Uterus (tissue), 4 donors: Measurements from ENCODE around the gene EGLN2. TPM values are rescaled to one million over a fixed set of nuclear protein-coding genes. Genes with fewer than 3 reads are reported as not detected.
A peak's percentile ranks its signal among the peaks of the same experiment; 100 is the strongest.

ENCODE experiments used
- DNase-seq, 2 donors: peaks; one replicate each; pipeline ENCODE4 v3.0.0-alpha.2; 2019 to 2020
- H3K27ac ChIP-seq, 2 donors: fragments of 200-600 bp; sonication (generic); 1 replicate in 1 of 2; 2 replicates in 1 of 2; pipeline ENCODE4 v1.5.1; 2016 to 2018
- H3K27me3 ChIP-seq, 2 donors: fragments of 200-600 bp; sonication (generic); one replicate each; pipeline ENCODE4 v1.5.1; 2018 to 2019; ENCODE audit warnings: control low read depth in 1 of 2
- H3K36me3 ChIP-seq, 2 donors: fragments of 200-600 bp; sonication (generic); one replicate each; pipeline ENCODE4 v1.5.1; 2019; ENCODE audit warnings: control low read depth in 1 of 2
- H3K4me1 ChIP-seq, 2 donors: fragments of 200-600 bp; sonication (generic); one replicate each; pipeline ENCODE4 v1.5.1; 2018 to 2019; ENCODE audit warnings: control low read depth in 1 of 2
- H3K4me3 ChIP-seq, 2 donors: fragments of 200-600 bp; sonication (generic); 1 replicate in 1 of 2; 2 replicates in 1 of 2; pipeline ENCODE4 v1.5.1; 2018 to 2019; ENCODE audit warnings: mild to moderate bottlenecking in 1 of 2
- H3K9me3 ChIP-seq, 2 donors: fragments of 200-600 bp; sonication (generic); one replicate each; pipeline ENCODE4 v1.5.1; 2019; ENCODE audit warnings: control low read depth in 1 of 2
- CTCF ChIP-seq, 4 experiments: fragments of 200-600 bp in 2 of 4; fragments of 450-650 bp in 2 of 4; sonication (generic) in 2 of 4; IDR thresholded peaks; one replicate each; pipeline ENCODE4 v1.5.1; 2016 to 2019; ENCODE audit warnings: antibody characterized with exemption in 4 of 4, mild to moderate bottlenecking in 2 of 4, moderate library complexity in 1 of 4
- POLR2A ChIP-seq, 2 donors: fragments of 450-650 bp; IDR thresholded peaks; one replicate each; pipeline ENCODE4 v1.6.1; 2016; ENCODE audit warnings: antibody characterized with exemption in 2 of 2, mild to moderate bottlenecking in 1 of 2, moderate library complexity in 1 of 2
- intact Hi-C: fragments of 100-400 bp; cut with DNase I; formaldehyde crosslinking; loops from one replicate; pipeline ENCODE4 v1.15.1; 2023; ENCODE audit warnings: low total_unique reads
- total RNA-seq, 4 donors: library from RNA; depleted of rRNA in 3 of 4; stranded (reverse); fragments of >200 nt in 3 of 4; gene quantifications; one replicate each; pipeline versions ENCODE4 v1.1.0 to v1.2.4, GENCODE V29; 2014 to 2023
- donor health status: DM: yes; HTN: yes; CAD: no.

The EGLN2 gene
- total RNA-seq, 4 donors from 2014 or later = 33.2 to 164 (median 78.1) TPM

GRCh38 chr19:40785526-40785925, 13.5 kb upstream of the EGLN2 start:
- intact Hi-C loops = no loop called here
- Histone ChIP-seq H3K4me1 (no peaks in the 10 kb centered on the region), H3K27me3 (no peaks in the 10 kb centered on the region), H3K36me3 (no peaks in the 10 kb centered on the region), H3K9me3 (no peaks in the 10 kb centered on the region), H3K4me3 (no peak overlapping the region), H3K27ac (no peak overlapping the region)
- TF ChIP-seq POLR2A (IDR thresholded peaks at IDR 0.05) (no peak), CTCF (IDR thresholded peaks at IDR 0.05) (no peak)
- no peak for DNase-seq

GRCh38 chr19:40786060-40787037, 12.6 kb upstream of the EGLN2 start:
- Histone ChIP-seq H3K27ac (no peak overlapping the region), H3K9me3 (no peaks in the 10 kb centered on the region), H3K4me3 (no peak overlapping the region), H3K4me1 (no peaks in the 10 kb centered on the region), H3K27me3 (no peaks in the 10 kb centered on the region), H3K36me3 (no peaks in the 10 kb centered on the region)
- DNase-seq = no peak
- TF ChIP-seq POLR2A (IDR thresholded peaks at IDR 0.05) (no peak), CTCF (IDR thresholded peaks at IDR 0.05) (no peak)
- intact Hi-C loops = no loop called here

GRCh38 chr19:40791349-40791748, 7.6 kb upstream of the EGLN2 start:
- Histone ChIP-seq H3K4me1 (no peaks in the 10 kb centered on the region), H3K4me3 (no peak overlapping the region), H3K27me3 (no peaks in the 10 kb centered on the region), H3K9me3 (no peaks in the 10 kb centered on the region), H3K36me3 (no peaks in the 10 kb centered on the region), H3K27ac (no peak overlapping the region)
- DNase-seq = no peak
- intact Hi-C loops = no loop called here
- TF ChIP-seq CTCF (IDR thresholded peaks at IDR 0.05) = no peak
- no peak for TF ChIP-seq POLR2A (IDR thresholded peaks at IDR 0.05)

GRCh38 chr19:40791996-40792395, 7.0 kb upstream of the EGLN2 start:
- H3K4me3 ChIP-seq = no peak overlapping the region
- no peaks in the 10 kb centered on the region for H3K36me3 ChIP-seq
- no peaks in the 10 kb centered on the region for H3K4me1 ChIP-seq
- H3K27ac ChIP-seq = no peak overlapping the region
- no peaks in the 10 kb centered on the region for H3K27me3 ChIP-seq
- H3K9me3 ChIP-seq = no peaks in the 10 kb centered on the region
- intact Hi-C loops = no loop called here
- TF ChIP-seq CTCF (IDR thresholded peaks at IDR 0.05) (no peak), POLR2A (IDR thresholded peaks at IDR 0.05) (no peak)
- DNase-seq = no peak

GRCh38 chr19:40797166-40797962, 1.6 kb upstream of the EGLN2 start:
- TF ChIP-seq CTCF (IDR thresholded peaks at IDR 0.05) = no peak
- TF ChIP-seq POLR2A (IDR thresholded peaks at IDR 0.05) = no peak
- intact Hi-C loops = no loop called here
- peak overlapping the region; percentile 94 to 97 for H3K27ac ChIP-seq
- H3K4me3 ChIP-seq = no peak overlapping the region
- peaks cover 0 to 26% of the 10 kb centered on the region in 2 donors for H3K4me1 ChIP-seq
- H3K9me3 ChIP-seq = no peaks in the 10 kb centered on the region
- H3K27me3 ChIP-seq = no peaks in the 10 kb centered on the region
- no peaks in the 10 kb centered on the region for H3K36me3 ChIP-seq
- DNase-seq = peak in 1 of 2 donors; percentile 25
